Cardiac septum (tissue), 1 donor: ENCODE measurements around the gene NELL2. TPM values are rescaled to one million over a fixed set of nuclear protein-coding genes. Genes with fewer than 3 reads are reported as not detected.
"Not testable (repeated sequence)": the region's sequence is repeated elsewhere in the genome, so short reads cannot be mapped to it uniquely, and the experiment has no call there.

ENCODE experiments used
- DNase-seq: peaks from one replicate; pipeline ENCODE4 v3.0.0-alpha.2; 2020; ENCODE audit warnings: low spot score
- intact Hi-C: fragments of 100-400 bp; cut with DNase I; formaldehyde crosslinking; loops from one replicate; pipeline ENCODE4 v1.14.0; 2022
- total RNA-seq: library from RNA; stranded (reverse); fragmentation: NEBNext Ultra II Directional; extraction: Animal tissue kit (Norgen Biotek cat#: 25700); gene quantifications from one replicate; pipeline ENCODE4 v1.2.1, GENCODE V29; 2021
- donor health status: DM: no; HTN: no; CAD: no.

NELL2 gene
- total RNA-seq, 1 donor from 2014 or later = 1.3 TPM

- intact Hi-C loops = no loop called here
- DNase-seq = no peak
Measured at GRCh38 chr12:44795970-44796369, 80.1 kb downstream of the NELL2 start.

- intact Hi-C loops = no loop called here
- DNase-seq = no peak
Measured at GRCh38 chr12:44788731-44789130, 87.4 kb downstream of the NELL2 start.

GRCh38 chr12:44780221-44780790, 95.8 kb downstream of the NELL2 start:
- no peak for DNase-seq
- intact Hi-C loops = no loop called here

GRCh38 chr12:44779766-44780165, 96.3 kb downstream of the NELL2 start:
- DNase-seq = no peak
- intact Hi-C loops = no loop called here

DNA sequence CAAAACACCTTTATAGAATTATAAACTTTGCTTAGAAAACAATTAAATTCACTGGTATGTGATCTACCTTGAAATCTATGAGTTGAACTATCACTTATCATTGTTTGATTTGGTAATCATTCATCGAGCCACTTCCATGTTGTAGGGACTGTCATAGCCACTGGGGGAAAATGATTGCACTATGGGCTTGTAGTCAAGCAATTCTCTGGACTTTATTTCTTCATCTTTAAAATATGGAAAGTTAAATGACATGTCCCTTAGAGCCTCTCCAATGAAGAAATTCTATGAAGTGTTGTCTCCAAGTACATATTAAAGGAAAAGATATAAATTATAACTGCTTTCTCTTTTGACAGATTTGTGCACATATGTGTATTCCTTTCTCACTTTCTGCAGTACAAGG, 97.3 kb downstream of the NELL2 start:
- intact Hi-C loops = no loop called here
- DNase-seq = no peak

- intact Hi-C loops = no loop called here
- no peak for DNase-seq
Measured at GRCh38 chr12:44777044-44777443, 99.1 kb downstream of the NELL2 start.

DNA sequence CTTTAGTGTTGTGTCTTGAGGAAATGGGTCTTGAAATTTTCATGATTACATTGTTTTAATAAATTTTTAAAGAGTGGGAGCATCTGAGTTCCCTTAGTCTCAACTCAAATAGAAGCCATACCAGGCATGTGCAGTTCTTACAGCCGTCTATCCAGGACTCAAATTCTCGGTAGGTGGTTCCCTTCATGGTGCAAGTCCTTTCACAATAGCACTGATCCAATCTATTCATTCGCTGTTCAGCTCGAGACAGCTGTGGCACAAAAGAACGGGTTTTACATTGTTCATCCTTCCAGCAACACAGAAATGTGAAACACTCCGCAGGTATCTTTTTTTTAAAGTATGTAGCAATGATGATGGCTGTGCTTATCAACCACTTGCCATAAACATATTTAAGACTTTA, 100.2 kb downstream of the NELL2 start:
- DNase-seq = no peak
- intact Hi-C loops = no loop called here

GRCh38 chr12:44774815-44775411, 101.2 kb downstream of the NELL2 start:
- intact Hi-C loops = no loop called here
- no peak for DNase-seq

DNA sequence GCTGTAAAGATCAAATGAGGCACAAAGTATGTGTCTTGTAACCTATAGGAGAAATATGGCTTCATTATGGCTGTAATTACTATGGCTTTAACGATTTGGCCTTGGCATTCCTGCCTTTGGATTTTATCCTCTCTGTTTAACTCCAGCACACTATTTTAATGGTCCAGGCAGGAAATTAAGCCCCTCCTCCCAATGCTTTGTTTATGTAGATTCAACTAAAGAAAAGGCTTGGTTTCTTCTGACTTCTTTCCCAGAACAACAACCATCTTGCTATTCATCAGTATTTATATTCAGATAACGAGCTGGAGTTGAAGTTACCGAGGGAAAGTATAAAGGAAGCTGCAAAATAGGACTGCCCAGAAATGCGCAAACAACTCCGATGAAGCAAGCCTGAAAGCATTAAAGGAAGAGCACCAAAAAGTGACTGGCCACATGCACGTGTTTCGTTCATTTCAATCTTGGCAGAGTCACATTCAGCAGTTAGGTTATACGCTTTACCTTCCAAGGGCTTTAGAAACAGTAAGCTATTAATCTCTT, 104.6 kb downstream of the NELL2 start:
- DNase-seq = no peak
- intact Hi-C loops = no loop called here

DNA sequence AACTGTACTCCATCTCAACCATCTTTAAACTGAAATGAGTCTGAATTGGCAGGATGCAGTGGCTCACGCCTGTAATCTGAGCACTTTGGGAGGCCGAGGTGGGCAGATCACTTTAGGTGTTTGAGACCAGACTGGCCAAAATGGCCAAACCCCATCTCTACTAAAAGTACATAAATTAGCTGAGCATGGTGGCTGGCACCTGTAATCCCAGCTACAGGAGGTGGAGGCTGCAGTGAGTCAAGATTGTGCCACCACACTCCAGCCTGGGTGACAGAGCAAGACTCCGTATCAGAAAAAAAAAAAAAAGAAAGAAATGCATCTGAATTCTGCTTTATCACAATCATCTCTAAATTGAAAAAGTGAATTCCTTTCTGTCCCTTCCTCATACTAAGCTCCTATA, 110.3 kb downstream of the NELL2 start:
- intact Hi-C loops = no loop called here
- no peak for DNase-seq

- intact Hi-C loops = no loop called here
- no peak for DNase-seq
Measured at GRCh38 chr12:44763021-44763420, 113.1 kb downstream of the NELL2 start.

GRCh38 chr12:44759289-44759688, 116.8 kb downstream of the NELL2 start:
- no peak for DNase-seq
- intact Hi-C loops = no loop called here

DNA sequence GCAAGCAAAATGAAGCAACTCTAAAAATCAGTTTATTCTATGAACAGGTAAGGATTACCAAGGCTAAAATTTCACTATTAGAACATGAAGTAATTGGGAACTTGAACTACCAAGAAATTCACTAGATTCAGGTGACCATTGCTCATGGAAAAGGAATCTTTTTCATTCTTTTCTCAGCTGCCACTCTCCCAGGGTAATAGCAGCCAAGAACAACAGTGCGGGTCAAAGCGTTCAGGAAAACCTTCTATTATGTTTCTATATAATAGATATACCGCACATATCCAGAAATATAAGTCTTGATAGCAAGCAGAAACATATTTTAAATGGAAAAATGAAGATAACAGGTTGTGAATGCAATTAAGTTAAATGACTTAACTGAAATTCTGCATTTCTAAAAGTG, 125.6 kb downstream of the NELL2 start:
- intact Hi-C loops = no loop called here
- no peak for DNase-seq

- intact Hi-C loops = no loop called here
- no peak for DNase-seq
Measured at GRCh38 chr12:44749566-44749965, 126.5 kb downstream of the NELL2 start.

DNA sequence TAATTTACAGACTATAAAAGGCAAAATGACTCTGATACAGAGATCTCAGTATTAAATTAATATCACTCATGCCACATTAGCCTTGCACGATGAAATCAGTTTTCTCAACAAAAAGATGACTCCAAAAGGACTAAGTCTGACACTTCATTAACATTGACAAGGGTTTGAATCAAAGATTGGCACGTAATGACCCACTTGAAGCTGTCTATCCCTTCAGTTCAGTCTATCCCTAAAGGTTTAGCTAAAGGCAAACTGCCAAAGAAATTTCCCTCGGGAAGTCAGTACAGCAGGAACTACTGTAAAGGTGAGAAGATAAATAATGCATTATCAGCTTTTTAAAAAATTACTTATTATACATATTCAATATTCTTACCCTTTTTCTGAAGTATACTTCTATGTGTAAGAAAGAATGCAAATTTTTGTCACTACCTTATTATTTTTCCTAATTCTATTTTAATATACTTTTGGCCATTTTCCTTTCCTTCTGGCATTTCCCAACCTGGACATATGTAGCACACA, 127.1 kb downstream of the NELL2 start:
- intact Hi-C loops = no loop called here
- DNase-seq = no peak

DNA sequence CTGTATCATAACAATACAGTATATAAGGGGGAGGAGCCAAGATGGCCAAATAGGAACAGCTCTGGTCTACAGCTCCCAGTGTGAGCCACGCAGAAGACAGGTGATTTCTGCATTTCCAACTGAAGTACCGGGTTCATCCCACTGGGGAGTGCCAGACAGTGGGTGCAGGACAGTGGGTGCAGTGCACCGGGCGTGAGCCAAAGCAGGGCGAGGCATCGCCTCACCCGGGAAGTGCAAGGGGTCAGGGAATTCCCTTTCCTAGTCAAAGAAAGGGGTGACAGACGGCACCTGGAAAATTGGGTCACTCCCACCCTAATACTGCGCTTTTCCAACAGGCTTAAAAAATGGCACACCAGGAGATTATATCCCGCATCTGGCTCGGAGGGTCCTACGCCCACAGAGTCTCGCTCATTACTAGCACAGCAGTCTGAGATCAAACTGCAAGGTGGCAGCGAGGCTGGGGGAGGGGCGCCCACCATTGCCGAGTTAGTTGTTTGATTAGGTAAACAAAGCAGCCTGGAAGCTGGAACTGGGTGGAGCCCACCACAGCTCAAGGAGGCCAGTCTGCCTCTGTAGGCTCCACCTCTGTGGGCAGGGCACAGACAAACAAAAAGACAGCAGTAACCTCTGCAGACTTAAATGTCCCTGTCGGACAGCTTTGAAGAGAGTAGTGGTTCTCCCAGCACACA, 134.7 kb downstream of the NELL2 start:
- DNase-seq, intact Hi-C loops: not testable (repeated sequence)

DNA sequence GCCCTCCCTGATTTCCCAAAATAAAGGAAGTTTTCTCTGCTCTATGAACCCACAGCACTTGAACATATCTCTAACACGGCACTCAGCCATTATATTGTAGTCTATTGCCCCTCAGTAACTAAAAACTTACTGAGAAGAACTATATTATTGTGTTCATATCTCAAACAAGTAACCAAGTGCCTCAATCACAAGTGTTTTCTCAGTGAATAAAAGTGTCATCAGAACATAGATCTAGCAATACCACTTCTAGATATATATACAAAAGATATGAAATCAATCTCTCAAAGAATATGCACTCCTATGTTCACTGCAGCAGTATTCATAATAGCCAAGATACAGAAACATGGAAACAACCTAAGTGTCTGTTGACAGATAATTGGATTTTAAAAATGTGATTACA, 138.1 kb downstream of the NELL2 start:
- DNase-seq = no peak
- intact Hi-C loops = no loop called here

DNA sequence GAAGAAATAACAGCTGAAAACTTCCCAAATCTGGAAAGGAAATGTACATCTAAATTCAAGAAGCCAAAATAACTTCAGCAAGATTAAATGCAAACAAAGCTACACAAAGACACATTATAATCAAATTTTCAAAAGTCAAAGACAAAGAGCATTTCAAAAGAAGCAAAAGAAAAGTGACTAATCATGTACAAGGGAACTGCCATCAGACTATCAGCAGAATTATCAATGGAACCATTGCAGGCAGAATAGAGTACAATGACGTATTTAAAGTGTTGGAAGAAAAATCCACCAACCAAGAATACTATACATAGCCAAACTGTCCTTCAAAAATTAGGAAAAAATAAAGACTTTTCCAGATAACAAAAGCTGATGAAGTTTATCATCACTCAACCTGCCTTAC, 147.5 kb downstream of the NELL2 start:
- intact Hi-C loops = no loop called here
- DNase-seq = no peak

DNA sequence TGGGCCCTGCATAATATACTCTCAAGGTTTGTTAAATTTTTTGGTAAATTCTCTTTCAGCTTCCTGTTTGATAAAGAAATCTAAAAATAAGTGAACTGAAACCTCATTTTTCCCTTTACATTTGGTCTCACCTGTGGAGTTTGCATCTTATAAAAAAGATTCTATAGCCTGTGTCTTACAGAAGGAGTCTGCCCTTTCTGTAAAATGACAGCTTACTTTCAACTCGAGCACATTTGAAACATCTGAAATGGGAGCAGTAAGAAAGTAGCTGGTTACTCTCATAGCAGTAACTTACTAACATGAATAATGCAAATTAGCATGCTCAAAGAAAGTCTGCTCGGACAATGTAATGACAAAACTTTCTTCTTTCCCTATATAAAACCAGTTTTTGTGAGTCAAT, 155.8 kb downstream of the NELL2 start:
- intact Hi-C loops = no loop called here
- DNase-seq = no peak

DNA sequence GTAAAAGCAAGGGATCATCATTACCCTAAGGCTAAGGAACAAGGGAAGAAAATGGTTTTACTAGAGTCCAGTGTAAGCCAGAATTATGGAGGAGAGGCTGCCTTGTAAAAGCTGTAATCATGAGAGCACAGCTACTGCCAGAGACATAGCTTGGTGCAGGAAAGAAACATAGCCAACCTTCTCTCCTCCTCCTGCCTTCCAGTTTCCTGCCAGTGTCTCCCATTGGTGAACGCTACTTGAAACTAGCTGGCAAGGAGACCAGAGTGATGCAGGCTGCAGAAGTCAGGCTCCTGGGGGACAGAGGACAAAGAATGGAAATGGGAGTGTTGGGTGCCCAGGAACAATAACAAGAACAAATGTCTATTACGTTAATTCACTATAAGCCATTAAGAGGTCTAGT, 158.5 kb downstream of the NELL2 start:
- DNase-seq = no peak
- intact Hi-C loops = no loop called here

- intact Hi-C loops = no loop called here
Measured at GRCh38 chr12:44716711-44717110, 159.4 kb downstream of the NELL2 start.

More at GRCh38 chr12:44716711-44717110, 159.4 kb downstream of the NELL2 start:
- DNase-seq = no peak
